PC-3 (cell line): Measurements from ENCODE around the gene KIAA1549. TPM values are rescaled to one million over a fixed set of nuclear protein-coding genes. Genes with fewer than 3 reads are reported as not detected.

Source experiments
- ATAC-seq: fragments of 200-7000 bp; cut with Tn5 transposase; 2 replicates; pipeline ENCODE4 v1.9.1; 2020; ENCODE audit warnings: mild to moderate bottlenecking, moderate library complexity
- BruUV-seq: library from RNA; stranded (reverse); fragments of 400-500 nt; replicated peaks from 2 replicates; lab custom pipeline; 2021; lab: Mats Ljungman, UMichigan
- CTCF ChIA-PET: fragments of 300-600 bp; sonication (Branson Sonifier 250); formaldehyde crosslinking; loops from one replicate; lab custom pipeline; 2022; ENCODE audit warnings: antibody characterized with exemption; lab: Charles Lee
- POLR2A ChIA-PET: fragments of 300-600 bp; sonication (Branson Sonifier 250); formaldehyde crosslinking; loops from one replicate; lab custom pipeline; 2022; ENCODE audit warnings: antibody characterized with exemption; ENCODE audit not compliant: unreplicated experiment; lab: Charles Lee
- DNase-seq: peaks from one replicate; pipeline ENCODE4 v3.0.0-alpha.2; 2015
- H2AFZ ChIP-seq: fragments of 300-600 bp; sonication (generic); 2 replicates; pipeline ENCODE4 v1.6.0; 2016; ENCODE audit warnings: antibody characterized with exemption, low read length
- H3F3A ChIP-seq: fragments of 300-600 bp; sonication (generic); one replicate; pipeline ENCODE4 v1.6.0; 2017; ENCODE audit warnings: antibody characterized with exemption, low read length, control low read depth, mild to moderate bottlenecking; ENCODE audit not compliant: unreplicated experiment
- H3K27ac ChIP-seq: fragments of 300-600 bp; sonication (generic); 2 replicates; pipeline ENCODE4 v1.5.1; 2016; ENCODE audit warnings: mild to moderate bottlenecking, low read length
- H3K27me3 ChIP-seq: fragments of 300-600 bp; sonication (generic); 2 replicates; pipeline ENCODE4 v1.6.1; 2016; ENCODE audit warnings: low read length, mixed read lengths
- H3K36me3 ChIP-seq: fragments of 300-600 bp; sonication (generic); 2 replicates; pipeline ENCODE4 v1.6.1; 2016; ENCODE audit warnings: low read depth, mixed run types, low read length, mixed read lengths
- H3K4me1 ChIP-seq: fragments of 300-600 bp; sonication (generic); 2 replicates; pipeline ENCODE4 v1.5.1; 2016; ENCODE audit warnings: low read length; ENCODE audit not compliant: insufficient read depth
- H3K4me2 ChIP-seq: fragments of 300-600 bp; sonication (generic); 2 replicates; pipeline ENCODE4 v1.6.0; 2016; ENCODE audit warnings: low read length
- H3K4me3 ChIP-seq: fragments of 300-600 bp; sonication (generic); 2 replicates; pipeline ENCODE4 v1.5.1; 2016; ENCODE audit warnings: mild to moderate bottlenecking, low read length, mixed read lengths
- H3K79me2 ChIP-seq: fragments of 300-600 bp; sonication (generic); 2 replicates; pipeline ENCODE4 v1.6.1; 2017; ENCODE audit warnings: low read length, mixed read lengths
- H3K9ac ChIP-seq: fragments of 300-600 bp; sonication (generic); 2 replicates; pipeline ENCODE4 v1.6.0; 2016; ENCODE audit warnings: mild to moderate bottlenecking, low read length
- H3K9me2 ChIP-seq: fragments of 300-600 bp; sonication (generic); replicated peaks from 2 replicates; pipeline ENCODE4 v1.6.1; 2016; ENCODE audit warnings: mixed run types, low read length, mixed read lengths
- H3K9me3 ChIP-seq: fragments of 300-600 bp; sonication (generic); 2 replicates; pipeline ENCODE4 v1.6.1; 2016; ENCODE audit warnings: low read length, mixed read lengths
- H4K20me1 ChIP-seq: fragments of 300-600 bp; sonication (generic); 2 replicates; pipeline ENCODE4 v1.6.1; 2016; ENCODE audit warnings: low read length, mixed read lengths
- CTCF ChIP-seq: fragments of 300-600 bp; sonication (generic); conservative IDR thresholded peaks from 2 replicates; pipeline ENCODE4 v1.5.1; 2017; ENCODE audit warnings: antibody characterized with exemption, low read depth, mild to moderate bottlenecking, low read length
- EZH2 ChIP-seq: fragments of 300-600 bp; sonication (generic); IDR thresholded peaks from one replicate; pipeline ENCODE4 v1.6.1; 2017; ENCODE audit warnings: antibody characterized with exemption, mild to moderate bottlenecking, low read length; ENCODE audit not compliant: unreplicated experiment
- EZH2phosphoT487 ChIP-seq: fragments of 300-600 bp; sonication (generic); IDR thresholded peaks from 2 replicates; pipeline ENCODE4 v1.6.1; 2018; ENCODE audit warnings: mild to moderate bottlenecking, antibody characterized with exemption, low read length, borderline replicate concordance
- intact Hi-C: fragments of 100-400 bp; cut with micrococcal nuclease; formaldehyde crosslinking; loops from 2 replicates; pipeline ENCODE4 v1.9.0; 2023
- total RNA-seq: library from RNA; depleted of rRNA; stranded (reverse); fragments of >200 nt; gene quantifications from 2 replicates; pipeline ENCODE4 v1.2.3, GENCODE V29; 2014

The KIAA1549 gene
- total RNA-seq, 1 experiment from 2014 or later = 8.2 TPM

- no peak overlapping the region for H3K27ac ChIP-seq
- no TSS peak for BruUV-seq
- H3K36me3 ChIP-seq = no peaks in the 10 kb centered on the region
- no peaks in the 10 kb centered on the region for H3K79me2 ChIP-seq
- H3K9ac ChIP-seq = no peak overlapping the region
- H3K4me2 ChIP-seq = no peak overlapping the region
- TF ChIP-seq EZH2phosphoT487 (no peak), CTCF (no peak), EZH2 (no peak)
- no peaks in the 10 kb centered on the region for H3K9me3 ChIP-seq
- no peaks in the 10 kb centered on the region for H3K27me3 ChIP-seq
- H3K9me2 ChIP-seq = no peaks in the 10 kb centered on the region
- H3K4me1 ChIP-seq = no peaks in the 10 kb centered on the region
- no peaks in the 10 kb centered on the region for H3F3A ChIP-seq
- H4K20me1 ChIP-seq = no peaks in the 10 kb centered on the region
- ATAC-seq (no peak), DNase-seq (no peak)
- intact Hi-C loops = no loop called here
- H2AFZ ChIP-seq = no peak overlapping the region
- ChIA-PET POLR2A (no interaction called here), CTCF (no interaction called here)
- H3K4me3 ChIP-seq = no peak overlapping the region
Observed at GRCh38 chr7:138796038-138796615, 185.1 kb downstream of the KIAA1549 start.

GRCh38 chr7:138785587-138786437, 195.4 kb downstream of the KIAA1549 start:
- peak overlapping the region; percentile 15; the same call in 1 of the 2 replicates for H2AFZ ChIP-seq

More at GRCh38 chr7:138785587-138786437, 195.4 kb downstream of the KIAA1549 start:
- DNase-seq (peak; percentile 25), ATAC-seq (peak; percentile 50; the same call in 1 of the 2 replicates)
- Histone ChIP-seq H3K36me3 (no peaks in the 10 kb centered on the region), H3K9ac (no peak overlapping the region), H3K27me3 (no peaks in the 10 kb centered on the region), H3K9me2 (no peaks in the 10 kb centered on the region), H3K4me3 (no peak overlapping the region), H3K27ac (no peak overlapping the region), H3K9me3 (no peaks in the 10 kb centered on the region), H4K20me1 (no peaks in the 10 kb centered on the region), H3K4me1 (no peaks in the 10 kb centered on the region), H3K4me2 (0 out of 2 replicates have a peak overlapping the region, but pooled peaks have one; percentile 3), H3F3A (no peaks in the 10 kb centered on the region), H3K79me2 (no peaks in the 10 kb centered on the region)
- ChIA-PET CTCF (no interaction called here), POLR2A (no interaction called here)
- intact Hi-C loops = no loop called here
- no TSS peak for BruUV-seq
- TF ChIP-seq EZH2phosphoT487 = no peak
- no peak for TF ChIP-seq EZH2
- no peak for TF ChIP-seq CTCF
